ENCODE measurements around the gene FAM83F.

DNA sequence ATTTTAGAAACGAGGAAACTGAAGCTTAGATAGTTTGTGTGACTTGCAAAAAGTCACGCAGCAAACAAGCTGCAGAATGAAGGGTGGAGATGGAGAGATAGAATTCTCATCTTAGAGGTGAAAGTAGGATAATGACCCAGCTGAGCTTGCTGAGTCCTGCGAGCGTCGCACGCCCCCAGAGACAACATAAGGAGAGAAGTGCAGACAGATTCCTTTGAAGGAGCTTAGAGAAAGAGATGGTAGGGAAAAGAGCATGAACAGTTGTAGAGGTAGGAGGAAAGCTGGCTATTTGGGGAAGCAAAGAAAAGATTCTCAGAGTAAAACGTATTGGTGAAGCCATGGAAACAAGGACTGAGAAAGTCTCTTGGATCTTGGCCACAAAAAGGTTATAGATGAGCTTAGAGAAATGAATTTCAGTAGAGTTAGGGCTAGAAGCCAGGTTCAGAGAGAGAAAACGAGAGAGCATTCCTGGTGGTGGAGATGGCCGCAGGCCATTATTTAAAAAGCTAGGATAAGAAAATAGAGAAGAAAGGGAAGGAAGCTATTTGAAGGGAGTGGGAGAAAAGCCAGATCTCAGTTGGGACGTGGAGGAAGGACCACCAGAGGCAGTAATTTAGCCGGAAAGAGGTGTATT lies 44.8 kb downstream of the FAM83F start:
- TF ChIP-seq SREBF2 (IDR thresholded peaks at IDR 0.05; ENCODE audit: low read length) = no peak
- TF ChIP-seq, protein P1, sequence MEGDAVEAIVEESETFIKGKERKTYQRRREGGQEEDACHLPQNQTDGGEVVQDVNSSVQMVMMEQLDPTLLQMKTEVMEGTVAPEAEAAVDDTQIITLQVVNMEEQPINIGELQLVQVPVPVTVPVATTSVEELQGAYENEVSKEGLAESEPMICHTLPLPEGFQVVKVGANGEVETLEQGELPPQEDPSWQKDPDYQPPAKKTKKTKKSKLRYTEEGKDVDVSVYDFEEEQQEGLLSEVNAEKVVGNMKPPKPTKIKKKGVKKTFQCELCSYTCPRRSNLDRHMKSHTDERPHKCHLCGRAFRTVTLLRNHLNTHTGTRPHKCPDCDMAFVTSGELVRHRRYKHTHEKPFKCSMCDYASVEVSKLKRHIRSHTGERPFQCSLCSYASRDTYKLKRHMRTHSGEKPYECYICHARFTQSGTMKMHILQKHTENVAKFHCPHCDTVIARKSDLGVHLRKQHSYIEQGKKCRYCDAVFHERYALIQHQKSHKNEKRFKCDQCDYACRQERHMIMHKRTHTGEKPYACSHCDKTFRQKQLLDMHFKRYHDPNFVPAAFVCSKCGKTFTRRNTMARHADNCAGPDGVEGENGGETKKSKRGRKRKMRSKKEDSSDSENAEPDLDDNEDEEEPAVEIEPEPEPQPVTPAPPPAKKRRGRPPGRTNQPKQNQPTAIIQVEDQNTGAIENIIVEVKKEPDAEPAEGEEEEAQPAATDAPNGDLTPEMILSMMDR (IDR thresholded peaks at IDR 0.05 in 2 of 3, conservative IDR thresholded peaks at IDR 0.05 in 1 of 3; ENCODE audit: control insufficient read depth in 2 of 3, extremely low read depth in 1 of 3, insufficient read depth in 1 of 3, low read depth in 3 of 3, low read length in 3 of 3) = no peak
- TF ChIP-seq CBX5 (IDR thresholded peaks at IDR 0.05; ENCODE audit: low read depth) = no peak
- TF ChIP-seq, protein P2, sequence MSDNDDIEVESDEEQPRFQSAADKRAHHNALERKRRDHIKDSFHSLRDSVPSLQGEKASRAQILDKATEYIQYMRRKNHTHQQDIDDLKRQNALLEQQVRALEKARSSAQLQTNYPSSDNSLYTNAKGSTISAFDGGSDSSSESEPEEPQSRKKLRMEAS (IDR thresholded peaks at IDR 0.05; ENCODE audit: low read depth, low read length) = no peak
- TF ChIP-seq, protein P3, sequence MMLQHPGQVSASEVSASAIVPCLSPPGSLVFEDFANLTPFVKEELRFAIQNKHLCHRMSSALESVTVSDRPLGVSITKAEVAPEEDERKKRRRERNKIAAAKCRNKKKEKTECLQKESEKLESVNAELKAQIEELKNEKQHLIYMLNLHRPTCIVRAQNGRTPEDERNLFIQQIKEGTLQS (IDR thresholded peaks at IDR 0.05; ENCODE audit: borderline replicate concordance, extremely low read depth, low read depth, low read length) = no peak
- TF ChIP-seq POLR2AphosphoS5 (IDR thresholded peaks at IDR 0.05; ENCODE audit: low read length) = no peak
- no peak for TF ChIP-seq ZNF274 (IDR thresholded peaks at IDR 0.05; ENCODE audit: insufficient read depth, insufficient read length)
- TF ChIP-seq MYC (IDR thresholded peaks at IDR 0.05; ENCODE audit: insufficient read depth, insufficient read length, insufficient replicate concordance, low read length, severe bottlenecking) = no peak
- TF ChIP-seq STAT1 (conservative IDR thresholded peaks at IDR 0.05) = no peak
- no peak for TF ChIP-seq HDAC6 (IDR thresholded peaks at IDR 0.05; ENCODE audit: unreplicated experiment)
- TF ChIP-seq ZNF384 (IDR thresholded peaks at IDR 0.05; ENCODE audit: borderline replicate concordance, low read depth, low read length) = no peak
- TF ChIP-seq, protein P4, sequence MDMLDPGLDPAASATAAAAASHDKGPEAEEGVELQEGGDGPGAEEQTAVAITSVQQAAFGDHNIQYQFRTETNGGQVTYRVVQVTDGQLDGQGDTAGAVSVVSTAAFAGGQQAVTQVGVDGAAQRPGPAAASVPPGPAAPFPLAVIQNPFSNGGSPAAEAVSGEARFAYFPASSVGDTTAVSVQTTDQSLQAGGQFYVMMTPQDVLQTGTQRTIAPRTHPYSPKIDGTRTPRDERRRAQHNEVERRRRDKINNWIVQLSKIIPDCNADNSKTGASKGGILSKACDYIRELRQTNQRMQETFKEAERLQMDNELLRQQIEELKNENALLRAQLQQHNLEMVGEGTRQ (IDR thresholded peaks at IDR 0.05; ENCODE audit: borderline replicate concordance, low read depth, low read length) = no peak
- TF ChIP-seq EZH2 (IDR thresholded peaks at IDR 0.05; ENCODE audit: borderline replicate concordance, control insufficient read depth, low read depth, low read length) = no peak

All from GM12878 (cell line).